Transverse colon (tissue), 4 donors: ENCODE measurements around the gene KCNH2. TPM values are rescaled to one million over a fixed set of nuclear protein-coding genes. Genes with fewer than 3 reads are reported as not detected.

Experiments used
- DNase-seq: peaks from one replicate; pipeline ENCODE4 v3.0.0-alpha.2; 2019
- H3K27ac ChIP-seq, 4 donors: fragments of 200-600 bp; sonication (generic); 2 replicates each; pipeline ENCODE4 v1.5.1; 2016 to 2018; ENCODE audit warnings: inconsistent platforms in 4 of 4
- H3K27me3 ChIP-seq: fragments of 200-600 bp; sonication (generic); 2 replicates; pipeline ENCODE4 v1.5.1; 2017; ENCODE audit warnings: inconsistent platforms
- H3K36me3 ChIP-seq, 4 donors: fragments of 200-600 bp; sonication (generic); 2 replicates each; pipeline ENCODE4 v1.5.1; 2017 to 2019; ENCODE audit warnings: inconsistent platforms in 4 of 4
- H3K4me1 ChIP-seq, 4 donors: fragments of 200-600 bp; sonication (generic); 2 replicates each; pipeline ENCODE4 v1.5.1; 2017 to 2020; ENCODE audit warnings: inconsistent platforms in 4 of 4
- H3K4me3 ChIP-seq, 4 donors: fragments of 200-600 bp; sonication (generic); 1 replicate in 1 of 4; 2 replicates in 3 of 4; pipeline versions ENCODE4 v1.5.1 to v1.6.1; 2017 to 2019; ENCODE audit warnings: inconsistent platforms in 4 of 4
- H3K9me3 ChIP-seq, 2 donors: fragments of 200-600 bp; sonication (generic); 2 replicates each; pipeline ENCODE4 v1.5.1; 2017 to 2019; ENCODE audit warnings: inconsistent platforms in 2 of 2
- EP300 ChIP-seq: sonication (generic); formaldehyde crosslinking; IDR thresholded peaks from one replicate; pipeline ENCODE4 v1.6.1; 2017; ENCODE audit warnings: antibody characterized with exemption, low read depth
- POLR2A ChIP-seq: fragments of 450-650 bp; IDR thresholded peaks from one replicate; pipeline ENCODE4 v1.6.1; 2016; ENCODE audit warnings: antibody characterized with exemption, mild to moderate bottlenecking, moderate library complexity
- POLR2AphosphoS5 ChIP-seq, 3 donors: sonication (generic); formaldehyde crosslinking; IDR thresholded peaks; one replicate each; pipeline ENCODE4 v1.6.1; 2016; ENCODE audit warnings: antibody characterized with exemption in 3 of 3
- WGBS, 2 donors: methylation state at CpG; one replicate each; pipeline ENCODE4 v1.1.5; 2018; ENCODE audit warnings: low coverage in 1 of 2; 5-methylcytosine and 5-hydroxymethylcytosine counted together
- in situ Hi-C, 4 donors: fragments of 200-750 bp; cut with MboI; loops; one replicate each; pipeline versions ENCODE4 v1.15.0 to v1.15.1; 2017; ENCODE audit warnings: low sequenced_read_pairs in 3 of 4, low pct_ligation_motif_present in 1 of 4, low pct_unique_long_range_greater_than_20kb in 1 of 4
- intact Hi-C: fragments of 100-400 bp; cut with DNase I; formaldehyde crosslinking; loops from one replicate; pipeline ENCODE4 v1.15.1; 2023; ENCODE audit warnings: low total_unique reads
- total RNA-seq, 4 donors: library from RNA; depleted of rRNA; stranded (reverse); fragments of >200 nt; gene quantifications; one replicate each; pipeline ENCODE4 v1.1.0, GENCODE V29; 2016
- TF ChIP-seq, protein P1 (sequence below), 5 experiments: fragments of 200-600 bp in 3 of 5; fragments of 450-650 bp in 2 of 5; sonication (generic) in 3 of 5; IDR thresholded peaks; 1 replicate in 2 of 5; 2 replicates in 3 of 5; pipeline ENCODE4 v1.5.1; 2016 to 2017; ENCODE audit warnings: antibody characterized with exemption in 5 of 5, inconsistent platforms in 3 of 5, mild to moderate bottlenecking in 2 of 5, moderate library complexity in 1 of 5

Gene KCNH2
- total RNA-seq, 4 donors from 2014 or later = 9.5 to 39.0 (median 19.3) TPM

DNA sequence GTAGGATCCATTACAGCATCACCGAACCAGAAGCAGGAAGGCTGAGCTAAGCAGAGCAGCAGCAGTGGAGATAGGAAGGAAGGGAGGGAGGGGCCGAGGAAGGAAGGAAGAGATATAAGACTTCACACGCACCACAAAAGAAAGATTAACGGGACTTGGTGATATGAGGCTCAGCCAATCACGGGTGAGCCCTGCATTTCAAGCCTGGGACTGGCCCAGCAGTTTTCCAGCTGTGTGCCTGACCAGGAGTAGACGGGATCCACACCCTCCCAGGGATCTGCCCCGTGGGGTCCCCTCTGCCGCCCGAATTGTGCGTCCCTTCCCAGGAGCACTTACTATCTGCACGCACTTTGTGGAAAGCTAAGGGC lies 30.0 kb upstream of the KCNH2 start:
- Histone ChIP-seq H3K4me3 (peak overlapping the region in 1 of 4 donors; percentile 1), H3K27ac (peak overlapping the region in 2 of 4 donors; percentile 6 to 39), H3K36me3 (no peaks in the 10 kb centered on the region), H3K4me1 (peaks cover 6 to 31% (median 12%) of the 10 kb centered on the region in 4 donors), H3K9me3 (no peaks in the 10 kb centered on the region), H3K27me3 (no peaks in the 10 kb centered on the region)
- TF ChIP-seq EP300 (no peak), POLR2AphosphoS5 (IDR thresholded peaks at IDR 0.05) (no peak), POLR2A (no peak)
- TF ChIP-seq, protein P1, sequence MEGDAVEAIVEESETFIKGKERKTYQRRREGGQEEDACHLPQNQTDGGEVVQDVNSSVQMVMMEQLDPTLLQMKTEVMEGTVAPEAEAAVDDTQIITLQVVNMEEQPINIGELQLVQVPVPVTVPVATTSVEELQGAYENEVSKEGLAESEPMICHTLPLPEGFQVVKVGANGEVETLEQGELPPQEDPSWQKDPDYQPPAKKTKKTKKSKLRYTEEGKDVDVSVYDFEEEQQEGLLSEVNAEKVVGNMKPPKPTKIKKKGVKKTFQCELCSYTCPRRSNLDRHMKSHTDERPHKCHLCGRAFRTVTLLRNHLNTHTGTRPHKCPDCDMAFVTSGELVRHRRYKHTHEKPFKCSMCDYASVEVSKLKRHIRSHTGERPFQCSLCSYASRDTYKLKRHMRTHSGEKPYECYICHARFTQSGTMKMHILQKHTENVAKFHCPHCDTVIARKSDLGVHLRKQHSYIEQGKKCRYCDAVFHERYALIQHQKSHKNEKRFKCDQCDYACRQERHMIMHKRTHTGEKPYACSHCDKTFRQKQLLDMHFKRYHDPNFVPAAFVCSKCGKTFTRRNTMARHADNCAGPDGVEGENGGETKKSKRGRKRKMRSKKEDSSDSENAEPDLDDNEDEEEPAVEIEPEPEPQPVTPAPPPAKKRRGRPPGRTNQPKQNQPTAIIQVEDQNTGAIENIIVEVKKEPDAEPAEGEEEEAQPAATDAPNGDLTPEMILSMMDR (IDR thresholded peaks at IDR 0.05) = no peak
- WGBS, 2 donors = 50 to 62% methylated on average over 2 to 11 of the region's 11 CpGs
- in situ Hi-C loops = no loop called here
- intact Hi-C loops = no loop called here
- DNase-seq = no peak

DNA sequence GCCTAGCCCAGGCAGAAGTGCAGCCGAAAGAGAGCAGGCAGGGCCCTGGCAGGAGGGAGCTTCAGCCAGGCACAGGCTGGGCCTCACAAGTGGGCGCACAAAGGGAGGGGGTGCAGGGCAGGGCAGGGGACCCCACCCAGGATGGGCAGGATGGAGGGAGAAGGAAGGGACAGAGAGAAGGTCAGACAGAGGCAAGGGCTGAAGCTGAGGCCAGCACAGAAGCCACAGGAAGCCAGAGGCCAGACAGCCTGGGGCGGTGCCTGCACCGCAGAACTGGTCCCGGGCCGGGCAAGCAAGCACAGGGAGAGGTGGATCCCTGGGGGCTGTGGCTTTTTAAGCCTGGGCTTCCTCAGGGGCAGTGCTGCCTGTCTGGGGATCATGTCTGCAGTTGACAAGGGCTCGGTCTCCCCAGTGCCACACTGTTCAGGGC lies 29.4 kb upstream of the KCNH2 start:
- no peak overlapping the region for H3K4me3 ChIP-seq
- TF ChIP-seq POLR2AphosphoS5 (IDR thresholded peaks at IDR 0.05) (no peak), EP300 (no peak), POLR2A (no peak)
- TF ChIP-seq, protein P1 (IDR thresholded peaks at IDR 0.05) = no peak
- no peaks in the 10 kb centered on the region for H3K36me3 ChIP-seq
- 79% methylated on average over 7 of the region's 7 CpGs; no CpG with 5 or more reads in 1 of the 2 donors for WGBS, 2 donors
- peak overlapping the region in 1 of 4 donors; percentile 12 for H3K27ac ChIP-seq
- H3K27me3 ChIP-seq = no peaks in the 10 kb centered on the region
- intact Hi-C loops (no loop called here), in situ Hi-C loops (no loop called here)
- no peaks in the 10 kb centered on the region for H3K9me3 ChIP-seq
- DNase-seq = no peak
- H3K4me1 ChIP-seq = peaks cover 0 to 24% (median 6%) of the 10 kb centered on the region in 4 donors

DNA sequence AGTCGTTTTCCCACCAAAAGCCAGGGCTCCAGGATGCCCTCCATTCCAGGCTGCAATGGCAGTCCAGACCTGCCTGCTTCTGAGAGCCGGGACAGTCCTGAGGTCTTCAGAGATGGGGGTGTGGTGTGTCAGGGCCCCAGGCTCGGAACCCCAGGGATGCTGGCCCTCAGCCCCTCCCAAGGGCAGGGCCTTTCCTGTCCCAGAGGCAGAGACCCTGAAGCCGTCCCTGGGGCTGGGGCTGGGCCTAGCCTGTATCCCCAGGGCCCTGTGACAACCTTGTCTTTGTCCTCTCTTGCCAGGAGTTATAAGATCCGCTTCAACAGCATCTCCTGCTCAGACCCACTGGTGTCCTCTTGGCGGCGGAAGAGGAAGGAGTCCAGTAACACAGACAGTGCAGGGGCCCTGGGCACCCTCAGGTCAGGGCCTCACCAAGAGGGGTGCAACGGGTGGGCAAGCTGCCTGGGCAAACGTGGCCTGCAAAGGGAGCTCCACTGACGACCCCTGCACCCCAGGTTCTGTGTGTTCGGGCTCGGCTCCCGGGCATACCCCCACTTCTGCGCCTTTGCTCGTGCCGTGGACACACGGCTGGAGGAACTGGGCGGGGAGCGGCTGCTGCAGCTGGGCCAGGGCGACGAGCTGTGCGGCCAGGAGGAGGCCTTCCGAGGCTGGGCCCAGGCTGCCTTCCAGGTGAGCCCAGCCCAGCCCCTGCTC lies 28.6 kb upstream of the KCNH2 start:
- Histone ChIP-seq H3K4me1 (peaks cover 0 to 17% (median 2%) of the 10 kb centered on the region in 4 donors), H3K27me3 (no peaks in the 10 kb centered on the region), H3K4me3 (no peak overlapping the region), H3K9me3 (no peaks in the 10 kb centered on the region), H3K36me3 (no peaks in the 10 kb centered on the region), H3K27ac (peak overlapping the region in 1 of 4 donors; percentile 12)
- no peak for DNase-seq
- in situ Hi-C loops = no loop called here
- 80 to 84% methylated on average over 1 to 13 of the region's 23 CpGs for WGBS, 2 donors
- intact Hi-C loops = no loop called here
- TF ChIP-seq POLR2A (no peak), EP300 (no peak), POLR2AphosphoS5 (IDR thresholded peaks at IDR 0.05) (no peak)
- TF ChIP-seq, protein P1 (IDR thresholded peaks at IDR 0.05) = no peak

DNA sequence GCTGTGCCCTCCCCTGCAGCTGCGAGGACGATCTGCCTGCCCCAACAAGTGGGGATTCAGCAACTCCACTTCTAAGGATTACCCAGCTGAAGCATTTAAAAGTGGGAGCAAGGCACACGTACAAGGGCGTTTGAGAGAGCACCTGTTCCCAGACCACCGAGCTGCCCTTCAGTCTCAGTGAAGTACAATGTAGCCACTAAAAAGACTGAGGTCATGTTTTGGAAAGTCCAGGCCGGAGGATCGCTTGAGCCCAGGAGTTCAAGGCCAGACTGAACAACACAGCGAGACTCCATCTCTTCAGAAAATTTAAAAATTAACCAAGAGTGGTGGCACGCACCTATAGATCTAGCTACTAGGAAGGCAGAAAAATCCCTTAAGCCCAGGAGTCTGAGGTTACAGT lies 27.4 kb upstream of the KCNH2 start:
- no peaks in the 10 kb centered on the region for H3K36me3 ChIP-seq
- no peaks in the 10 kb centered on the region for H3K27me3 ChIP-seq
- in situ Hi-C loops (no loop called here), intact Hi-C loops (no loop called here)
- DNase-seq = no peak
- no peak overlapping the region for H3K27ac ChIP-seq
- WGBS, 2 donors = 90% methylated on average over 4 to 9 of the region's 9 CpGs
- H3K4me3 ChIP-seq = no peak overlapping the region
- H3K9me3 ChIP-seq = no peaks in the 10 kb centered on the region
- TF ChIP-seq EP300 (no peak), POLR2A (no peak), POLR2AphosphoS5 (IDR thresholded peaks at IDR 0.05) (no peak)
- TF ChIP-seq, protein P1 (IDR thresholded peaks at IDR 0.05) = no peak
- peaks cover 0 to 8% (median 2%) of the 10 kb centered on the region in 4 donors for H3K4me1 ChIP-seq
